NCI-H2081 treated with DMSO at 0.1 percent for 48 hours (cell line): ENCODE data around the gene WASHC4.

Experiments
- DNase-seq: peaks from one replicate; lab custom pipeline; 2025; lab: John Stamatoyannopoulos, UW

WASHC4 gene

GRCh38 chr12:105209091-105209490, 101.6 kb downstream of the WASHC4 start:
- DNase-seq: no peak

GRCh38 chr12:105212438-105212837, 104.9 kb downstream of the WASHC4 start:
- DNase-seq: no peak

GRCh38 chr12:105214148-105214547, 106.6 kb downstream of the WASHC4 start:
- DNase-seq: no peak

GRCh38 chr12:105214670-105215375, 107.3 kb downstream of the WASHC4 start:
- DNase-seq: no peak

GRCh38 chr12:105218434-105218833, 110.9 kb downstream of the WASHC4 start:
- no peak for DNase-seq
